Lung (tissue), 13 donors: ENCODE measurements around the gene MASTL. TPM values are rescaled to one million over a fixed set of nuclear protein-coding genes. Genes with fewer than 3 reads are reported as not detected.

Source experiments
- ATAC-seq: fragments of 200-7000 bp; cut with Tn5 transposase; one replicate; pipeline ENCODE4 v1.9.1; 2020; ENCODE audit warnings: moderate number of reproducible peaks; ENCODE audit not compliant: insufficient read depth, low FRiP score
- DNase-seq, 3 donors: peaks; one replicate each; pipeline ENCODE4 v3.0.0-alpha.2; 2013 to 2017
- H3K27ac ChIP-seq, 2 donors: one replicate each; pipeline ENCODE4 v1.5.1; 2013; ENCODE audit warnings: mild to moderate bottlenecking in 2 of 2, moderate library complexity in 2 of 2, control low read depth in 1 of 2, inconsistent platforms in 1 of 2, low read depth in 1 of 2, low read length in 1 of 2
- H3K27me3 ChIP-seq, 3 donors: one replicate each; pipeline ENCODE4 v1.5.1; 2013; ENCODE audit warnings: low read length in 2 of 3; ENCODE audit not compliant: control insufficient read depth in 3 of 3, insufficient read depth in 3 of 3
- H3K36me3 ChIP-seq, 4 donors: one replicate each; pipeline ENCODE4 v1.5.1; 2013; ENCODE audit warnings: low read length in 4 of 4, mild to moderate bottlenecking in 1 of 4, moderate library complexity in 1 of 4; ENCODE audit not compliant: control insufficient read depth in 4 of 4, insufficient read depth in 4 of 4
- H3K4me1 ChIP-seq, 5 donors: one replicate each; pipeline ENCODE4 v1.5.1; 2013; ENCODE audit warnings: low read length in 5 of 5, mild to moderate bottlenecking in 2 of 5, moderate library complexity in 1 of 5; ENCODE audit not compliant: control insufficient read depth in 5 of 5, insufficient read depth in 5 of 5
- H3K4me3 ChIP-seq: one replicate; pipeline ENCODE4 v1.5.1; 2013; ENCODE audit warnings: mild to moderate bottlenecking, control low read depth, moderate library complexity
- H3K9ac ChIP-seq, 2 donors: one replicate each; pipeline ENCODE4 v1.5.1; 2013; ENCODE audit warnings: low read length in 2 of 2, control low read depth in 1 of 2; ENCODE audit not compliant: insufficient read depth in 1 of 2
- H3K9me3 ChIP-seq, 4 donors: one replicate each; pipeline ENCODE4 v1.5.1; 2013; ENCODE audit warnings: low read length in 3 of 4, mild to moderate bottlenecking in 1 of 4, moderate library complexity in 1 of 4; ENCODE audit not compliant: control insufficient read depth in 4 of 4, insufficient read depth in 3 of 4
- WGBS, 2 donors: extraction: QIAGEN DNeasy Blood & Tissue Kit; methylation state at CpG; one replicate each; pipeline ENCODE4 v1.1.7; 2013; 5-methylcytosine and 5-hydroxymethylcytosine counted together
- polyA plus RNA-seq, 2 donors: library from polyadenylated mRNA; stranded (reverse); fragments of 200-250 nt; gene quantifications; one replicate each; pipeline ENCODE4 v1.2.1, GENCODE V29; 2013
- small RNA-seq: library from RNA; depleted of rRNA; stranded (forward); fragments of <200 nt; gene quantifications from one replicate; pipeline ENCODE3, GENCODE V24; 2014; ENCODE audit warnings: low replicate concordance
- total RNA-seq, 2 donors: library from RNA; depleted of rRNA in 1 of 2; stranded (reverse); fragments of >200 nt in 1 of 2; gene quantifications; one replicate each; pipeline ENCODE4 v1.2.1, GENCODE V29; 2014 to 2021
- TF ChIP-seq, protein P1 (sequence below): IDR thresholded peaks from 2 replicates; pipeline ENCODE4 v1.5.1; 2012; ENCODE audit warnings: mild to moderate bottlenecking; ENCODE audit errors: control extremely low read depth, extremely low read depth
- donor health status: control.
- donor health status: control.
- donor health status: Bipolar disorder and iron deficiency.
- donor health status: healthy.
- donor health status: DM: yes; HTN: yes; CAD: no.

The MASTL gene
- total and polyA plus RNA-seq, 4 donors = 4.5 to 12.2 (median 6.3) TPM

DNA sequence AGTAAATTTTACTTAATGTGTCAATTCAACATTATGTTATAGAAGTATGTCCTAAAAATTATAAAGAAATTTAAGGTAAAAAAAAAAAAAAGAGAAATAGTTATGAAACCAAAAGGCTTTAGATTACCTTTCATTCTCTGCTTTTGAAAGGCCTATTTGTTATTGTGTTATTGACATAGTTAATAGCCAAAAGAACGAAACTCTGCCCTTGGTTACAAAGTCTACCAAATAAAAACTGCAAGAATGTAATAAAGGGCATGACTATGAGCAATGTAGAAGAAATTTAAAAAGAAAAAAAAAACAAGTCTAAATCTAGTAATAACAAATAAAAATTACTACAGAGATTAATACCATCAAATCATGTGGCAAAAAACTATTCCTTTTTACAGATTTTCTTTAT, 74.9 kb downstream of the MASTL start:
- H3K27me3 ChIP-seq = no peaks in the 10 kb centered on the region
- no peak for DNase-seq
- TF ChIP-seq, protein P1, sequence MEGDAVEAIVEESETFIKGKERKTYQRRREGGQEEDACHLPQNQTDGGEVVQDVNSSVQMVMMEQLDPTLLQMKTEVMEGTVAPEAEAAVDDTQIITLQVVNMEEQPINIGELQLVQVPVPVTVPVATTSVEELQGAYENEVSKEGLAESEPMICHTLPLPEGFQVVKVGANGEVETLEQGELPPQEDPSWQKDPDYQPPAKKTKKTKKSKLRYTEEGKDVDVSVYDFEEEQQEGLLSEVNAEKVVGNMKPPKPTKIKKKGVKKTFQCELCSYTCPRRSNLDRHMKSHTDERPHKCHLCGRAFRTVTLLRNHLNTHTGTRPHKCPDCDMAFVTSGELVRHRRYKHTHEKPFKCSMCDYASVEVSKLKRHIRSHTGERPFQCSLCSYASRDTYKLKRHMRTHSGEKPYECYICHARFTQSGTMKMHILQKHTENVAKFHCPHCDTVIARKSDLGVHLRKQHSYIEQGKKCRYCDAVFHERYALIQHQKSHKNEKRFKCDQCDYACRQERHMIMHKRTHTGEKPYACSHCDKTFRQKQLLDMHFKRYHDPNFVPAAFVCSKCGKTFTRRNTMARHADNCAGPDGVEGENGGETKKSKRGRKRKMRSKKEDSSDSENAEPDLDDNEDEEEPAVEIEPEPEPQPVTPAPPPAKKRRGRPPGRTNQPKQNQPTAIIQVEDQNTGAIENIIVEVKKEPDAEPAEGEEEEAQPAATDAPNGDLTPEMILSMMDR = no peak
- peaks cover 0 to 7% (median 2%) of the 10 kb centered on the region in 4 donors for H3K36me3 ChIP-seq
- no peaks in the 10 kb centered on the region for H3K9me3 ChIP-seq
- 98 to 100% methylated on average over 1 of the region's 1 CpG for WGBS, 2 donors
- ATAC-seq = no peak
- H3K4me3 ChIP-seq = no peak overlapping the region
- H3K27ac ChIP-seq = no peak overlapping the region
- no peaks in the 10 kb centered on the region for H3K4me1 ChIP-seq
- H3K9ac ChIP-seq = no peak overlapping the region

DNA sequence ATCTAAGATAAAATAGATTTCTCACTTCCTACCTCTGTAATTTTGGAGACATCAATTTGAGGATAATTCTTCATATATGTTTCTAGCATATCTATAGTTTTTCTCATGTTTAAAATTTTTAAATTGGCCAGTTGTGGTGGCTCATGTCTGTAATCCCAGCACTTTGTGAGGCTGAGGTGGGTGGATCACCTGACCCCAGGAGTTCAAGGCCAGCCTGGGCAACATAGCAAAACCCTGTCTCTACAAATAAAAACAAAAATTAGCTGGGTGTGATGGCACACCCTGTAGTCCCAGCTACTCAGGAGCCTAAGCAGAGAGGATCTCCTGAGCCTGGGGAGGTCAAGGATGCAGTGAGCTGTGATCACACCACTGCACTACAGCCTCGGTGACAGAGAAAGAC, 80.6 kb downstream of the MASTL start:
- H3K4me3 ChIP-seq = no peak overlapping the region
- H3K9ac ChIP-seq = no peak overlapping the region
- no peaks in the 10 kb centered on the region for H3K9me3 ChIP-seq
- no peaks in the 10 kb centered on the region for H3K27me3 ChIP-seq
- TF ChIP-seq, protein P1 = no peak
- H3K36me3 ChIP-seq = peaks cover 0 to 7% (median 0%) of the 10 kb centered on the region in 4 donors
- no peak overlapping the region for H3K27ac ChIP-seq
- 77 to 86% methylated on average over 1 of the region's 1 CpG for WGBS, 2 donors
- ATAC-seq (no peak), DNase-seq (no peak)
- no peaks in the 10 kb centered on the region for H3K4me1 ChIP-seq

Small RNA genes lying within 50 kb of the gene (small RNA-seq; reads per million reads assigned to genes)
- gene RNU2-24P = 0.27 reads per million, percentile 28 among the genes with 10 or more reads in this experiment
- not detected for gene RNU7-12P

Other genes with a start within 250 kb of the MASTL start
- 10 to 100 TPM in 1 of 2 donors, 1 to 10 TPM in 1; 5.6 to 23.5 TPM for gene ANKRD26, start 54.9 kb upstream of the MASTL start, total RNA-seq
- 1 to 10 TPM; 1.1 to 2.1 TPM for gene ANKRD26, start 54.9 kb upstream of the MASTL start, polyA plus RNA-seq
- gene YME1L1, start 968 bp upstream of the MASTL start, total RNA-seq = 100 to 1,000 TPM in 1 of 2 donors, 10 to 100 TPM in 1; 79.6 to 153 TPM
- 10 to 100 TPM; 23.3 to 60.0 TPM for gene YME1L1, start 968 bp upstream of the MASTL start, polyA plus RNA-seq
- 10 to 100 TPM; 20.7 to 25.3 TPM for gene ACBD5, start 85.4 kb downstream of the MASTL start, total RNA-seq
- 10 to 100 TPM; 10.4 to 13.8 TPM for gene ACBD5, start 85.4 kb downstream of the MASTL start, polyA plus RNA-seq